ENCODE measurements around the gene TFAP2C. TPM values are rescaled to one million over a fixed set of nuclear protein-coding genes. Genes with fewer than 3 reads are reported as not detected.

Gene TFAP2C
- total RNA-seq, 2 donors from 2014 or later, result 9.4 to 22.4 TPM

GRCh38 chr20:56676679-56677078 is 47.6 kb downstream of the TFAP2C start:
- Histone ChIP-seq H3K27me3 (replicated peaks; ENCODE audit: insufficient read depth) (no peaks in the 10 kb centered on the region), H3K27ac (no peak overlapping the region)
- WGBS, result 80% methylated on average over 10 of the region's 10 CpGs

GRCh38 chr20:56683077-56683865 is 54.2 kb downstream of the TFAP2C start:
- TF ChIP-seq POLR2AphosphoS5 (IDR thresholded peaks at IDR 0.05) (no peak), CTCF (IDR thresholded peaks at IDR 0.05) (no peak), POLR2A (IDR thresholded peaks at IDR 0.05) (no peak)
- DNase-seq (ENCODE audit: low spot score), result no peak
- H3K4me3 ChIP-seq, result no peak overlapping the region
- 42% methylated on average over 11 of the region's 11 CpGs for WGBS
- H3K27ac ChIP-seq, result no peak overlapping the region
- H3K36me3 ChIP-seq, result no peaks in the 10 kb centered on the region
- H3K9me3 ChIP-seq, result no peaks in the 10 kb centered on the region
- H3K4me1 ChIP-seq (replicated peaks), result no peaks in the 10 kb centered on the region
- no peaks in the 10 kb centered on the region for H3K27me3 ChIP-seq (replicated peaks; ENCODE audit: insufficient read depth)
- intact Hi-C loops (cut with DNase I), result no loop called here

More at GRCh38 chr20:56676679-56677078, 47.6 kb downstream of the TFAP2C start:
- DNase-seq (ENCODE audit: low spot score), result no peak
- intact Hi-C loops (cut with DNase I), result no loop called here
- no peak for TF ChIP-seq CTCF (IDR thresholded peaks at IDR 0.05)
- no peak for TF ChIP-seq POLR2AphosphoS5 (IDR thresholded peaks at IDR 0.05)
- TF ChIP-seq POLR2A (IDR thresholded peaks at IDR 0.05), result no peak
- Histone ChIP-seq H3K9me3 (no peaks in the 10 kb centered on the region), H3K36me3 (no peaks in the 10 kb centered on the region), H3K4me3 (no peak overlapping the region), H3K4me1 (replicated peaks) (no peaks in the 10 kb centered on the region)

- DNase-seq (ENCODE audit: low spot score), result no peak
- Histone ChIP-seq H3K9me3 (no peaks in the 10 kb centered on the region), H3K4me1 (replicated peaks) (no peaks in the 10 kb centered on the region), H3K27ac (no peak overlapping the region), H3K27me3 (replicated peaks; ENCODE audit: insufficient read depth) (peaks cover 6% of the 10 kb centered on the region), H3K36me3 (no peaks in the 10 kb centered on the region), H3K4me3 (no peak overlapping the region)
- WGBS, result 64% methylated on average over 16 of the region's 16 CpGs
- intact Hi-C loops (cut with DNase I), result no loop called here
- no peak for TF ChIP-seq POLR2AphosphoS5 (IDR thresholded peaks at IDR 0.05)
- TF ChIP-seq CTCF (IDR thresholded peaks at IDR 0.05), result no peak
- no peak for TF ChIP-seq POLR2A (IDR thresholded peaks at IDR 0.05)
Measured at GRCh38 chr20:56685879-56686278, 56.8 kb downstream of the TFAP2C start.

GRCh38 chr20:56687061-56687460 is 58.0 kb downstream of the TFAP2C start:
- Histone ChIP-seq H3K4me3 (no peak overlapping the region), H3K36me3 (no peaks in the 10 kb centered on the region), H3K27ac (no peak overlapping the region), H3K4me1 (replicated peaks) (no peaks in the 10 kb centered on the region), H3K9me3 (no peaks in the 10 kb centered on the region), H3K27me3 (replicated peaks; ENCODE audit: insufficient read depth) (peaks cover 6% of the 10 kb centered on the region)
- WGBS, result 95% methylated on average over 7 of the region's 7 CpGs
- intact Hi-C loops (cut with DNase I), result no loop called here
- no peak for TF ChIP-seq POLR2A (IDR thresholded peaks at IDR 0.05)
- no peak for TF ChIP-seq POLR2AphosphoS5 (IDR thresholded peaks at IDR 0.05)
- no peak for TF ChIP-seq CTCF (IDR thresholded peaks at IDR 0.05)
- no peak for DNase-seq (ENCODE audit: low spot score)

GRCh38 chr20:56688106-56688505 is 59.0 kb downstream of the TFAP2C start:
- no peak for DNase-seq (ENCODE audit: low spot score)
- H3K27me3 ChIP-seq (replicated peaks; ENCODE audit: insufficient read depth), result peaks cover 6% of the 10 kb centered on the region
- H3K36me3 ChIP-seq, result no peaks in the 10 kb centered on the region
- WGBS, result 92% methylated on average over 6 of the region's 6 CpGs
- TF ChIP-seq POLR2A (IDR thresholded peaks at IDR 0.05) (no peak), CTCF (IDR thresholded peaks at IDR 0.05) (no peak), POLR2AphosphoS5 (IDR thresholded peaks at IDR 0.05) (no peak)
- no peak overlapping the region for H3K27ac ChIP-seq
- no peak overlapping the region for H3K4me3 ChIP-seq
- intact Hi-C loops (cut with DNase I), result no loop called here
- no peaks in the 10 kb centered on the region for H3K4me1 ChIP-seq (replicated peaks)
- H3K9me3 ChIP-seq, result no peaks in the 10 kb centered on the region

All from prostate gland (tissue), 2 donors.